IPS DF 6.9 (cell line): ENCODE measurements around the gene PLEKHA7.
"Not testable (repeated sequence)": the region's sequence is repeated elsewhere in the genome, so short reads cannot be mapped to it uniquely, and the experiment has no call there.

Source experiments
- DNase-seq: peaks from one replicate; pipeline ENCODE4 v3.0.0-alpha.2; 2013; ENCODE audit warnings: low read depth, low spot score
- H3K27ac ChIP-seq: one replicate; pipeline ENCODE4 v1.5.1; 2013; ENCODE audit warnings: low read length, control low read depth
- H3K27me3 ChIP-seq: 2 replicates; pipeline ENCODE4 v1.6.1; 2013; ENCODE audit warnings: mild to moderate bottlenecking, low read length; ENCODE audit not compliant: control insufficient read depth, insufficient read depth
- H3K36me3 ChIP-seq: 2 replicates; pipeline ENCODE4 v1.6.1; 2013; ENCODE audit warnings: low read length; ENCODE audit not compliant: control insufficient read depth, insufficient read depth
- H3K4me1 ChIP-seq: 2 replicates; pipeline ENCODE4 v1.6.1; 2013; ENCODE audit warnings: low read length; ENCODE audit not compliant: control insufficient read depth, insufficient read depth
- H3K4me3 ChIP-seq: 2 replicates; pipeline ENCODE4 v1.5.1; 2013; ENCODE audit warnings: mild to moderate bottlenecking, low read length
- H3K9me3 ChIP-seq: 2 replicates; pipeline ENCODE4 v1.6.1; 2013; ENCODE audit warnings: low read length, inconsistent platforms; ENCODE audit not compliant: control insufficient read depth, insufficient read depth
- WGBS: extraction: QIAGEN DNeasy Blood & Tissue Kit; methylation state at CpG from one replicate; pipeline ENCODE4 v1.1.7; 2013; ENCODE audit warnings: mixed read lengths, missing lambda C conversion rate; ENCODE audit not compliant: insufficient read length, insufficient coverage; 5-methylcytosine and 5-hydroxymethylcytosine counted together

Gene PLEKHA7

GRCh38 chr11:16864428-16864827, 149.8 kb downstream of the PLEKHA7 start:
- DNase-seq, H3K36me3 ChIP-seq, H3K4me3 ChIP-seq, H3K27me3 ChIP-seq, H3K4me1 ChIP-seq, H3K27ac ChIP-seq, H3K9me3 ChIP-seq: not testable (repeated sequence)
- WGBS: no CpG with 5 or more reads among the region's 1 CpG

DNA sequence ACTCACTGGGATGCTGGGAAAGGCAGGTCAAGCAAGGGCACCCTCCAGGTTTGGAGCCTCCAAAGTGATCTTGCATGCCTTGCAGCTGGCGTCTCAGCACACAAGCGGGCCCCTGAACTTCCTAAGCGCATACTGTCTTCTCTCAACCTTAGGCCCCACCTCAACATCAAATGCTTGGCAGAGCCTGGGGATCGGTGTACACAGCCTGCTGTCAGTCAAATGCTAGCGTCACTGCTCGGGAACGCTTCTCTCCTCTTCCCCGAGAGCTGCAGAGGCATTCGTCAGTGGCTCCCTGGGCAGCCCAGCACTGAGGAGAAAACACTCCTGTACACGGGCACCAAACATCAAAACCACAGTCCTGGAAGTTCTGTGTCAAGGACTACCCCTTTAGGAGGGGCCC, 150.8 kb downstream of the PLEKHA7 start:
- no CpG with 5 or more reads among the region's 10 CpGs for WGBS

GRCh38 chr11:16862726-16863125, 151.5 kb downstream of the PLEKHA7 start:
- Histone ChIP-seq H3K4me3 (no peak overlapping the region), H3K4me1 (no peaks in the 10 kb centered on the region), H3K36me3 (no peaks in the 10 kb centered on the region), H3K9me3 (no peaks in the 10 kb centered on the region), H3K27me3 (no peaks in the 10 kb centered on the region), H3K27ac (no peak overlapping the region)
- no peak for DNase-seq
- WGBS: no CpG with 5 or more reads among the region's 3 CpGs

More for the DNA sequence above, 150.8 kb downstream of the PLEKHA7 start:
- DNase-seq: no peak
- Histone ChIP-seq H3K27ac (no peak overlapping the region), H3K4me1 (no peaks in the 10 kb centered on the region), H3K36me3 (no peaks in the 10 kb centered on the region), H3K9me3 (no peaks in the 10 kb centered on the region), H3K27me3 (no peaks in the 10 kb centered on the region), H3K4me3 (no peak overlapping the region)

DNA sequence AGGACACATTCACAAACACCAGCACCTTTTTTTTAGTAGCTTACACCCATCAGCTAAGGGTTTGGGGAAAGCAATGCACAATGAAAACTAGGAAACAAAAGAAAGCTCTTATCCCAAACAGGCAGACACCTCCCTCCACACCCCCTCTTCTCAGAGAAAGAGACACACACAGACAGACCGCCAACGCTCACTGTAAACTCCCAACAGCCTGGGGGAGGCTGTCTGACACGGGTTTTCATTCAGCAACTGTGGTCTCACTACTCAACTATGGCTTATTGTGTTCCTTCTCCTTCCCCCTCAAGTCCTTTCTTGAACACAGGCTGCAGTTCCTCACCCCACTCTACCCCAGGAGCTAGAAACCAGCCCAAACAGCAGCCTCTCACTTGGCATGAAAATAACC, 152.4 kb downstream of the PLEKHA7 start:
- no peak for DNase-seq
- H3K27me3 ChIP-seq: no peaks in the 10 kb centered on the region
- WGBS: no CpG with 5 or more reads among the region's 3 CpGs

GRCh38 chr11:16860617-16861016, 153.6 kb downstream of the PLEKHA7 start:
- no peaks in the 10 kb centered on the region for H3K4me1 ChIP-seq
- H3K9me3 ChIP-seq: no peaks in the 10 kb centered on the region
- WGBS: no CpG with 5 or more reads among the region's 1 CpG
- no peaks in the 10 kb centered on the region for H3K27me3 ChIP-seq
- no peak for DNase-seq
- H3K27ac ChIP-seq: no peak overlapping the region
- no peak overlapping the region for H3K4me3 ChIP-seq
- no peaks in the 10 kb centered on the region for H3K36me3 ChIP-seq

More for the DNA sequence above, 152.4 kb downstream of the PLEKHA7 start:
- no peaks in the 10 kb centered on the region for H3K36me3 ChIP-seq
- H3K4me3 ChIP-seq: no peak overlapping the region
- no peaks in the 10 kb centered on the region for H3K4me1 ChIP-seq
- no peak overlapping the region for H3K27ac ChIP-seq
- no peaks in the 10 kb centered on the region for H3K9me3 ChIP-seq

- no CpG with 5 or more reads among the region's 6 CpGs for WGBS
- H3K27ac ChIP-seq: no peak overlapping the region
These were observed 154.6 kb downstream of the PLEKHA7 start for GRCh38 chr11:16859651-16860050.

GRCh38 chr11:16857186-16857585, 157.0 kb downstream of the PLEKHA7 start:
- Histone ChIP-seq H3K9me3 (no peaks in the 10 kb centered on the region), H3K27me3 (no peaks in the 10 kb centered on the region), H3K4me1 (no peaks in the 10 kb centered on the region), H3K4me3 (no peak overlapping the region), H3K36me3 (0 out of 2 replicates have a peak, but pooled peaks cover 6% of the 10 kb centered on the region), H3K27ac (no peak overlapping the region)
- WGBS: no CpG with 5 or more reads among the region's 4 CpGs
- no peak for DNase-seq

More at GRCh38 chr11:16859651-16860050, 154.6 kb downstream of the PLEKHA7 start:
- Histone ChIP-seq H3K4me3 (no peak overlapping the region), H3K4me1 (no peaks in the 10 kb centered on the region), H3K9me3 (no peaks in the 10 kb centered on the region), H3K27me3 (no peaks in the 10 kb centered on the region), H3K36me3 (no peaks in the 10 kb centered on the region)
- no peak for DNase-seq

DNA sequence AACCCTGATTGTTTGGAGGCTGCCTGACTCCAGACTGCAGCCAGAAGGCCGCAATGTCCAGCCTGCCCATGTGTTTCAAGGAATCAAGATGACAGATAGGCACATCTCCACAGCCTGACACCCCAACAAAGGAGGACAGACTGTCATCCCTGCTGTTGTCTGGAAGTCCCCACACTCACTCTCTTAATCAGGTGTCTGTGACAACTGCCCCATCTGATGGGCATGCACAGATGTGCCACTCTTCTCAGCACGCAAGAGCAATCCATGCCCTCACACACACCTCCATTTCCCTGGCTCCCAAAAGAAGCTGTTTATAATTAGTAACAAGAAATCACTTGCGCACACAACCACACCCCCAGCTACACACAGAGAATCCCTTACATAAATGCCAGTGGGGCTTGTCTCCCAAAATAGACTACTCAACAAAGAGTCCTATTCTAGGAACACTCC, 158.2 kb downstream of the PLEKHA7 start:
- no CpG with 5 or more reads among the region's 3 CpGs for WGBS
- Histone ChIP-seq H3K27me3 (no peaks in the 10 kb centered on the region), H3K4me3 (no peak overlapping the region), H3K27ac (no peak overlapping the region), H3K4me1 (no peaks in the 10 kb centered on the region), H3K9me3 (no peaks in the 10 kb centered on the region), H3K36me3 (0 out of 2 replicates have a peak, but pooled peaks cover 6% of the 10 kb centered on the region)
- DNase-seq: no peak

- no peak for DNase-seq
- H3K9me3 ChIP-seq: no peaks in the 10 kb centered on the region
- H3K27me3 ChIP-seq: no peaks in the 10 kb centered on the region
- no peaks in the 10 kb centered on the region for H3K4me1 ChIP-seq
- H3K36me3 ChIP-seq: 0 out of 2 replicates have a peak, but pooled peaks cover 6% of the 10 kb centered on the region
- no peak overlapping the region for H3K27ac ChIP-seq
- no peak overlapping the region for H3K4me3 ChIP-seq
- no CpG with 5 or more reads among the region's 4 CpGs for WGBS
These were observed 159.2 kb downstream of the PLEKHA7 start for GRCh38 chr11:16854979-16855378.

DNA sequence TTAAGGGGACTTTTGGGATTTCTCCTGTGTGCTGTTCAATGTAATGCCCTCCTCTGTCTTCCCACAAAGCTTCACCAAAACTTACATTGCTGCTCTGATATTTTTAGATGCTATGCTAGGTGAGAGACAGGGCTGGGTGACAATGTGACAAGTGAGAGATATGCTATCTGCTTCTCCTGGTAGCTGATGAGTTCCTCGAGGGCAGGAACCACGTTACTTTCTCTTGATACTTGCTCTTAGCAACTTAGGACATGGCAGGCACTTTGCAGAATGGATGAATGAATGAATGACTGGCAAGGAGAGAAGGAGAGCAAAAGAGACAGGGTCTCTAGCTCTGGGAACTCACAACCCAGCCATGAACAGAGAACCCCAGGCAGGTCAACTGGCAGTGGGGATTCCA, 160.4 kb downstream of the PLEKHA7 start:
- H3K9me3 ChIP-seq: no peaks in the 10 kb centered on the region
- no peak overlapping the region for H3K27ac ChIP-seq
- no peak for DNase-seq
- H3K36me3 ChIP-seq: 0 out of 2 replicates have a peak, but pooled peaks cover 6% of the 10 kb centered on the region
- H3K4me1 ChIP-seq: no peaks in the 10 kb centered on the region
- H3K27me3 ChIP-seq: no peaks in the 10 kb centered on the region
- WGBS: no CpG with 5 or more reads among the region's 2 CpGs
- H3K4me3 ChIP-seq: no peak overlapping the region

GRCh38 chr11:16853266-16853665, 160.9 kb downstream of the PLEKHA7 start:
- no peak for DNase-seq
- WGBS: no CpG with 5 or more reads among the region's 1 CpG
- H3K4me1 ChIP-seq: no peaks in the 10 kb centered on the region

More at GRCh38 chr11:16853266-16853665, 160.9 kb downstream of the PLEKHA7 start:
- no peak overlapping the region for H3K4me3 ChIP-seq
- H3K27ac ChIP-seq: no peak overlapping the region
- H3K36me3 ChIP-seq: 0 out of 2 replicates have a peak, but pooled peaks cover 6% of the 10 kb centered on the region
- H3K27me3 ChIP-seq: no peaks in the 10 kb centered on the region
- no peaks in the 10 kb centered on the region for H3K9me3 ChIP-seq
